Erythroblast (primary cell): ENCODE measurements around the gene SNX33.

Experiments used
- GATA1 ChIP-seq: IDR thresholded peaks from 2 replicates; pipeline ENCODE4 v1.6.1; 2011; ENCODE audit warnings: low read depth, mild to moderate bottlenecking, control low read depth, low read length, moderate library complexity
- POLR2A ChIP-seq: IDR thresholded peaks from 2 replicates; pipeline ENCODE4 v1.6.1; 2011; ENCODE audit warnings: mild to moderate bottlenecking, low read length

GRCh38 chr15:75687486-75688277, 40.0 kb downstream of the SNX33 start:
- no peak for TF ChIP-seq POLR2A
- TF ChIP-seq GATA1, result no peak
